Calu3 (cell line): ENCODE results near the gene SIPA1. TPM values are rescaled to one million over a fixed set of nuclear protein-coding genes. Genes with fewer than 3 reads are reported as not detected.

Experiments used
- BruUV-seq: library from RNA; stranded (reverse); fragments of 400-500 nt; replicated peaks from 2 replicates; lab custom pipeline; 2021; lab: Mats Ljungman, UMichigan
- CTCF ChIA-PET: fragments of 300-600 bp; sonication (Branson Sonifier 250); formaldehyde crosslinking; loops from one replicate; lab custom pipeline; 2022; ENCODE audit warnings: antibody characterized with exemption; lab: Charles Lee
- DNase-seq: peaks from one replicate; pipeline ENCODE4 v3.0.0; 2022
- H3K27ac Mint-ChIP-seq: one replicate; pipeline ENCODE4 v1.8.0; 2022; ENCODE audit warnings: mixed read lengths; ENCODE audit not compliant: unreplicated experiment
- H3K27me3 Mint-ChIP-seq: one replicate; pipeline ENCODE4 v1.8.0; 2022; ENCODE audit warnings: mixed read lengths; ENCODE audit not compliant: unreplicated experiment
- H3K36me3 Mint-ChIP-seq: one replicate; pipeline ENCODE4 v1.8.0; 2022; ENCODE audit warnings: mild to moderate bottlenecking, moderate library complexity, mixed read lengths; ENCODE audit not compliant: insufficient read depth, unreplicated experiment
- H3K4me1 Mint-ChIP-seq: one replicate; pipeline ENCODE4 v1.8.0; 2022; ENCODE audit warnings: mild to moderate bottlenecking, low read depth, mixed read lengths; ENCODE audit not compliant: unreplicated experiment
- H3K4me3 Mint-ChIP-seq: one replicate; pipeline ENCODE4 v1.8.0; 2022; ENCODE audit warnings: mild to moderate bottlenecking, low read depth, moderate library complexity, mixed read lengths; ENCODE audit not compliant: unreplicated experiment
- H3K9me3 Mint-ChIP-seq: one replicate; pipeline ENCODE4 v1.8.0; 2022; ENCODE audit warnings: low read depth, mixed read lengths; ENCODE audit not compliant: unreplicated experiment
- intact Hi-C: fragments of 100-400 bp; cut with micrococcal nuclease; formaldehyde crosslinking; loops from one replicate; pipeline ENCODE4 v1.10.0; 2022; ENCODE audit not compliant: unreplicated experiment
- total RNA-seq: library from RNA; stranded (reverse); gene quantifications from 2 replicates; pipeline ENCODE4 v1.2.3, GENCODE V29; 2022
- TF ChIP-seq, protein P1 (sequence below): fragments of 200-600 bp; IDR thresholded peaks from one replicate; pipeline ENCODE4 v1.8.0; 2022; ENCODE audit warnings: antibody characterized with exemption; ENCODE audit not compliant: unreplicated experiment

Gene SIPA1
- total RNA-seq, 1 experiment from 2014 or later = 41.3 TPM

DNA sequence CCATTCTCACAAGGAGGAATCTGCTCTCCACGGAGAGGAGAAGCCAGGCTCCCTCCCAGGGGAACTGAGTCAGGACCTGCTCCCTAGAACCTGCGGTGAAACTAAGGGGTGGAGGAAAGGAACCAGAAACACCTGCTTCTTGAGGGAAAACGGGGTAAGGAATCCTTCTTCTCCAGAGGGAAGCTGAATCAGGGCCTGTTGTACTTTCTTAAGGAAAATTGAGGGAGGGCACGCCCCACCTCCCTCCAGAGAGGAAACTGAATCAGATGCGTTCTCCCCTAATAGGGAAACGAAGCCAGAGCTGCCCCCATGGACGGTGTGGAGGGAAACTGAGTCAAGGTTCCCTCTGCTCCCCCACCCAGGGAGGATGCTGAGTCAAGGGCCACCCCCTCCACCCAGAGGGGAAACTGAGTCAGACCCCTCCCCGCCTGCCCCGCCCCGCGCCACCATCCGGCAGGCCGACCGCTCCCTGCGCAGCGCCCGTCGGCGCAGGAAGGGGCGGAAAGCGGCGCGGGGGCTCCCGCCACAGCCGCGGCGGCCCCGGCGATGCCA lies 24.4 kb downstream of the SIPA1 start:
- TSS peak; percentile 69 for BruUV-seq
- Mint-ChIP-seq H3K36me3 (peaks cover 56% of the 10 kb centered on the region), H3K4me3 (peak overlapping the region; percentile 78), H3K27ac (no peak overlapping the region), H3K9me3 (no peaks in the 10 kb centered on the region), H3K27me3 (no peaks in the 10 kb centered on the region), H3K4me1 (peaks cover 8% of the 10 kb centered on the region)
- intact Hi-C loops = no loop called here
- no peak for DNase-seq
- TF ChIP-seq, protein P1, sequence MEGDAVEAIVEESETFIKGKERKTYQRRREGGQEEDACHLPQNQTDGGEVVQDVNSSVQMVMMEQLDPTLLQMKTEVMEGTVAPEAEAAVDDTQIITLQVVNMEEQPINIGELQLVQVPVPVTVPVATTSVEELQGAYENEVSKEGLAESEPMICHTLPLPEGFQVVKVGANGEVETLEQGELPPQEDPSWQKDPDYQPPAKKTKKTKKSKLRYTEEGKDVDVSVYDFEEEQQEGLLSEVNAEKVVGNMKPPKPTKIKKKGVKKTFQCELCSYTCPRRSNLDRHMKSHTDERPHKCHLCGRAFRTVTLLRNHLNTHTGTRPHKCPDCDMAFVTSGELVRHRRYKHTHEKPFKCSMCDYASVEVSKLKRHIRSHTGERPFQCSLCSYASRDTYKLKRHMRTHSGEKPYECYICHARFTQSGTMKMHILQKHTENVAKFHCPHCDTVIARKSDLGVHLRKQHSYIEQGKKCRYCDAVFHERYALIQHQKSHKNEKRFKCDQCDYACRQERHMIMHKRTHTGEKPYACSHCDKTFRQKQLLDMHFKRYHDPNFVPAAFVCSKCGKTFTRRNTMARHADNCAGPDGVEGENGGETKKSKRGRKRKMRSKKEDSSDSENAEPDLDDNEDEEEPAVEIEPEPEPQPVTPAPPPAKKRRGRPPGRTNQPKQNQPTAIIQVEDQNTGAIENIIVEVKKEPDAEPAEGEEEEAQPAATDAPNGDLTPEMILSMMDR = no peak
- CTCF ChIA-PET = interaction anchor here (0.9 to 1.4 kb wide), 2 partner anchors 10 to 198 kb away, joined by 3 to 5 read pairs; no protein-coding TSS in a partner anchor

DNA sequence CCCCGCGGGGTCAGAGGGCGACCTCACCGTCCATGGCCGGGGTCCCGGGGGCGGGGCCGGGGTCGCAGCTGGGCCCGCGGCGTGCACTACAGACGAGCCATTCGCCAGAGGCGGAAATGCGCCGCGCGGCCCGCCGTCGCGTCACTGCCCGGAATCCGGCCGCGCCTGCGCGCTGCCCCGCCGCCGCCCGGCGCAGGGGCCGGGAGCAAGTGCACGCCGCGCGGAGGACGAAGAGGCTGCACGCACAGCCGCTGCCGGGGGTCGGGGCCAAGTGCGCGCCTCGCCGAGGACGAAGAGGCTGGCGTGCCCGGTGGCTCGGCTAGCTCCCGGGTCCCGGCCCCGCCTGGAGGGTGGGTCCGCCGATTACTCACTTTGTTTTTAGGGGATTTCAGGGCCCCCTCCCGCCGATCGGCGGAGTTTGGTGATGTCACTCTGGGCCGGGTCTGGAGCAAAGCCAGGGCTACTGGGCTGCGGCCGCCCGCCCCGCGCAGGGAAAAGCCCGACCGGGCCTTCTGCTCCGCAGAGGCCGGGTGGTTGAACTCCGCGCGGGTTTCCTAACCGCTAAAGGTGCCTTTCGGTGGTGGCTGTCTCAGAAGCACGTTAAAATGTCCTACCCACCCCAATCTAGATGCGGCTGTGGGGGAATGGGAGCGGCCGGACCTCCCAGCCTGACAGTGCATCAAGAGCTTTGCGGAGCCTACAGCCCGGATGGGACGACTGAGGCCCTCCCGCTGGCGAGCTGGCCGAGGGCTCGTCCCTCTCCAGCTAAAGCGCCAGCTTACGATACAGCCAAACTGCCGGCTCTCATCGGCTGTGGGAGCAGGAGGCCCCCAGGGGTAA lies 25.1 kb downstream of the SIPA1 start, which contains the start of gene RELA:
TSS of gene RELA (minus strand) at position 118 of the 840 bp plus-strand sequence. CDS start at position 34, 84 bp downstream.
- TSS peak; percentile 86 for BruUV-seq
- no peaks in the 10 kb centered on the region for H3K27me3 Mint-ChIP-seq
- intact Hi-C loops = no loop called here
- DNase-seq = peak; percentile 93
- H3K4me3 Mint-ChIP-seq = peak within 1 kb of the TSS; percentile 78
- peak within 1 kb of the TSS; percentile 75 for H3K27ac Mint-ChIP-seq
- H3K4me1 Mint-ChIP-seq = peaks cover 8% of the 10 kb centered on the region
- CTCF ChIA-PET = interaction anchor here (0.9 to 1.4 kb wide), 3 partner anchors 10 to 226 kb away, joined by 3 to 7 read pairs (median 5); partner anchors contain the start of gene FIBP
- TF ChIP-seq, protein P1 = no peak
- no peaks in the 10 kb centered on the region for H3K9me3 Mint-ChIP-seq
- H3K36me3 Mint-ChIP-seq = peaks cover 50% of the 10 kb centered on the region

DNA sequence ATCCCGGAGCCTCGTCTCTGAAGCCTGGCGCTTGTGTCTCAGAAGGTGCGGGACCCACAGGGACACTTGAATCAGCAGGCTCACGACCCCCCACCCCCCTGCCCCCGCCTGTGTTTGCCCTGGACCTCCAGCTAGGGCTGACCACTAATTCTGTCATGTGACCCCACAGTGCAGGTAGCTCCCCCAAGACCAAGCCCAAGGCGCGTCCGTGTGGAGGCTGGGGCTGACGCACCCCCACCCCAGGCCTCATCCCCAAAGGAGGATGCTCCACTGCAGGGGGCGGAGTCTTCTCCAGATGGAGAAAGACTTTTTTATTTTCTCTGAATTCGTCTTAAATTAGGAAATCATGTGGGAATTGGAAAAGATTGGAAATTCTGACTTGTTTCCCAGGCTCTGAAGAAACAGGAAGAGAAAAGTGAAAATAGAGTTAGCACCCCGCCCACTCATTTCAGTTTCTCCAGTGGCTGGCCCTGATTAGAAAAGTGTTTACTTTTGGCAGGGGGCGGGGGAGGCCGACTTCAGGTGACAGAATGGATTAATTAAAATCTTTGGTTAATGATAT lies 25.8 kb downstream of the SIPA1 start:
- H3K4me3 Mint-ChIP-seq = peak overlapping the region; percentile 78
- TF ChIP-seq, protein P1 = no peak
- H3K27ac Mint-ChIP-seq = peak overlapping the region; percentile 75
- peak; percentile 32 for DNase-seq
- CTCF ChIA-PET = interaction anchor here (1.2 to 1.4 kb wide), 2 partner anchors 11 to 225 kb away, joined by 5 to 7 read pairs; partner anchors contain the start of gene FIBP
- peaks cover 8% of the 10 kb centered on the region for H3K4me1 Mint-ChIP-seq
- peaks cover 43% of the 10 kb centered on the region for H3K36me3 Mint-ChIP-seq
- no peaks in the 10 kb centered on the region for H3K27me3 Mint-ChIP-seq
- H3K9me3 Mint-ChIP-seq = no peaks in the 10 kb centered on the region
- no TSS peak for BruUV-seq
- intact Hi-C loops = no loop called here

DNA sequence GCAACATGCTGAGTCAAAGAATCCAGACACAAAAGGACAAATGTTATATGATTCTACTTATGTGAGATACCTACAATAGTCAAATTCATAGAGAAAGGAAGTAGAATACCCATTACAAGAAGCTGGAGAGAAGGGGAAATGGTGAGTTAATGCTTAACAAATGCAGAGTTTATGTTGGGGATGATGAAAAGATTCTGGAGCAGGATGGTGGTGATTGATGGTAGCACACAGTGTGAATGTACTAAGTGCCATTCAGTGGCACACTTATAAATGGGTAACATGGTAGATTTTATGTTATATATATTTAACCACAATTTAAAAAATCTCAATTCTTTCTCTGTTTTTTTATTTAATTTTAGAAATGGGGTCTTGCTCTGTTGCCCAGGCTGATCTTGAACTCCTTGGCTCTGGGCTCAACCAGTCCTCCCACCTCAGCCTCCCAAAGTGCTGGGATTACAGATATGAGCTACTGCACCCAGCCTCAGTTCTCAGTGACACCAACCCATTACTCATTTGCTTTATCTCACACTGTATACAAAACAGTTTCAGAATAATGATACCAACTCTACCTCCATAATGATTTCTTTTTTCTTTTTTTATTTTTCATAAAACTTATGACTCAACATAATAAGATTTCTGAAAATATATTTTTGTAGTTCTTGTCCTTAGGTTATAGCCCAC lies 34.4 kb downstream of the SIPA1 start:
- Mint-ChIP-seq H3K36me3 (no peaks in the 10 kb centered on the region), H3K4me1 (peaks cover 8% of the 10 kb centered on the region), H3K9me3 (no peaks in the 10 kb centered on the region), H3K4me3 (no peak overlapping the region), H3K27ac (no peak overlapping the region), H3K27me3 (no peaks in the 10 kb centered on the region)
- TF ChIP-seq, protein P1 = no peak
- CTCF ChIA-PET = interaction anchor here (0.7 kb wide), 1 partner anchor 266 kb away, joined by 3 read pairs; no protein-coding TSS in a partner anchor
- intact Hi-C loops = no loop called here
- DNase-seq = no peak
- BruUV-seq = no TSS peak
